Lung microvascular endothelial cell (primary cell): ENCODE measurements around the gene ZNF79. TPM values are rescaled to one million over a fixed set of nuclear protein-coding genes. Genes with fewer than 3 reads are reported as not detected.

Source experiments
- DNase-seq, 2 donors: peaks; one replicate each; pipeline versions ENCODE4 v3.0.0 to v3.0.0-alpha.2; 2010; ENCODE audit warnings: low read depth in 2 of 2
- total RNA-seq: library from RNA; depleted of rRNA; stranded (reverse); fragments of >200 nt; gene quantifications from 2 replicates; pipeline ENCODE4 v1.2.1, GENCODE V29; 2014

Gene ZNF79
- 6.3 and 11.5 TPM in 2 replicates for total RNA-seq

DNA sequence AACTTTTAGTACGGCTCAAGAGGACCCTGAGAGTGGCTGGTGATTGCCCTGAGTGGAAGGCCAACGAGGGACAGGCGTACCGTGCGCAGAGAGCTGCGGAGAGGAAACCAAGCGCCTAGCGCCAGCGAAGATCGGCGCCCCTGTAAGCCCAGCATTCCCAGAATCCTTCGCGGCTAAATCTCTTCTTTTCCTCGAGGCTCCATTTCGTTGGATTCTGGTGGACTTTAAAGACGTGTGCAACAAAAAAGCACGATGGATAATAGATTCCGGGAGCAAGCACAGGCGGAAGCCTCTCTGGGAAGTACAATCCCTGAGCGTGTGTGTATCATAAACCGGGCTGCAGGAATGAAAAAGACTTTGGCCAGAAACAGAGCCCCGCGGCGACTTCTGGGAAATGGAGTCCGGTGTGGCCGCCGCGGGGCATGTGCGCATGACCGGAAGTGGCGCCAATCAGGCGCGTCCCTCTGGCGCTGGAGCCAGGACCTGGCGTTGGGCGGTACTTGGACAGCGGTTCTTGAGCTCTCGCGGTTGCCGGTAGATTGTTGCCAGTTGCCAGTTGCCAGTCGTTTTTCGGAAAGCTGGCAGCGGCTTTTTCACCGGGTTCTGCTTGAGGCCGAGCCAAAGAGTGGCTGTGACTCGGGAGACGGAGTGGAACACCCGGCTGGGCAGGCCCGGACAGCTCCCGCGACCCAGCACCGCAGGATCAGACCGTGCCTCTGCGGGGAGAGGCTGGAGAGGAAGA, at the start of gene ZNF79:
Gene ZNF79, plus strand, starts transcription at position 449 of the 742 bp plus-strand sequence. CDS start 406 bp downstream, outside the sequence.
- peak; percentile 96 for DNase-seq

DNA sequence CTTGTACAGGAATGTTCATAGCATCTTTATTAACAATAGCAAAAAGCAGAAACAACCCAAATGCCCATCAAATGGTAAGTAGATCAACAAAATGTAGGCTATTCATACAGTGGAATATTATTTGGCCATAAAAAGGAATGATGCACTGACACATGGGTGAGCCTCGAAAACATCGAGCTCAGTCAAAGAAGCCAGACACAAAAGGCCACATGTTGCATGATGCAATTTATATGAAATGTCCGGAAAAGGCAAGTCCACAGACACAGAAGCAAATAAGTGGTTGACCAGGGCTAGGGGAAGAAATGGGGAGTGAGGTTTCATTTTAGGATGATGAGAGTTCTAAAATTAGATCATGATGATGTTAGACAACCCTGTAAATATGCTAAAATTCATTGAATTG, 43.7 kb upstream of the ZNF79 start:
- no peak for DNase-seq

DNA sequence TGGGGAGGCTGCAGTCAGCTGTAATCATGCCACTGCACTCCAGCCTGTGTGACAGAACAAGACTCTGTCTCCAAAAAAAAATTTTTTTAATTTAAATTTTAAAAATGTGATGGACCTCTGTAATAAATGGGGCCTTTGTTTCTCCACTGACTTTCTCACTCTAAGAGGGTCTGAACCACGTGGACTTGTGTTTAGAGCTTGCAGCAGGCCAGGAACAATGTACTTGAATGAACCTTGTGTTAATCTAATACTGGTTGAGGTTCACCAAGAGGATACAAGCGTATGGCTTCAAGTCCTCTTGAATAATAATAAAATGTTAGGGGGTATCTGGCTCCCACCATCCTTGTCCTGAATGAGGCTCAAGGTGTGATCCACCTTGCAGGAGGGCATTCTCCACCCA, 41.6 kb upstream of the ZNF79 start:
- no peak for DNase-seq

DNA sequence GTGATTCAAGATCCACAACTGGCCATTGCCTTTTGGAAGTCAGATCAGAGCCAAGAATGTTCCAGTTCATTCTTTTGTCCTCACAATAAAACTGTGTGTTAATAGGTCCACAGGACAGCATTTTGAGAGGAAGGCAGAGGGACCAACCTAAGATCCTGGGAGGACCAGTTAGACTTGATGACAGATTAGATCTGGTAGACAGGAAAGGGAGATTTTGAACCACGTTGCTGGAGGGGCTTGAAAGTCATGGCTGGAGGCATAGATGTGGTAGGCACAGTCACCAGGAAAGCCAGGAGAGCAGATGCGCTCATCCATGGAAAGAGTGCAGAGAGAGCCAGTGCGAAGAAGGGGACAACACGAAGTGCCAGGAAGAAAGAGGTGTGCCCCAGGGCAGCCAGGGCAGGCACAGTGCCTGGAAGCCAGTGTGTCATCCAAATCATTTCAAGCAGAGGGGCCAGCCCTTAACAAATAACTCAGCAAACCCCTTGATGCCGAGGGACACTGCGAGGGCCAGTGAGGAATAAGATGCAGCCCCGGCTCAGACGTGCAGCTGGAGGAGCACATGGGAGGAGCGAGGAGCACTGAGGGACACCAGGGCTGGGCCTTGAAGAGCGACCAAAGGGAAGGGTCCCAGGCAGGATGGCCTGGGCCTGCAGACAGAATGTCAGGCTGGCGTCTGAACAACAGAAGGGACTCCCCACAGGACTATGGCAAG, 40.0 kb upstream of the ZNF79 start:
- no peak for DNase-seq

DNA sequence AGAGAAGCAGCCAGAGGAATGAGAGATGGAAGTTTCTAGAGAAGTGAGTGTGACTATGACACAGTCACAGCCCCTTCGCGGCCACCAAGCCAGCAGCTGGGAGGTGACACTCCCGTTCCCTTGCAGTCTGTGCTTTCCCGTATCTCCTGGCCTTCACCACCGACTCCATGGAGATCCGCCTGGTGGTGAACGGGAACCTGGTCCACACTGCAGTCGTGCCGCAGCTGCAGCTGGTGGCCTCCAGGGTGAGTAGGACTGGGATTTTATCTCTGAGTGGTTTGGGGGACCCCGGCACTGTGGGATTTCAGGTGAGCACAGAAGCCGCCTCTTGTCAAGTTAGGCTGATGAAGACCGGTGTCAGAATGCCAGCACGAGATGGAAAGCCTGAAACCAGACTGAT, 39.3 kb upstream of the ZNF79 start:
- no peak for DNase-seq

DNA sequence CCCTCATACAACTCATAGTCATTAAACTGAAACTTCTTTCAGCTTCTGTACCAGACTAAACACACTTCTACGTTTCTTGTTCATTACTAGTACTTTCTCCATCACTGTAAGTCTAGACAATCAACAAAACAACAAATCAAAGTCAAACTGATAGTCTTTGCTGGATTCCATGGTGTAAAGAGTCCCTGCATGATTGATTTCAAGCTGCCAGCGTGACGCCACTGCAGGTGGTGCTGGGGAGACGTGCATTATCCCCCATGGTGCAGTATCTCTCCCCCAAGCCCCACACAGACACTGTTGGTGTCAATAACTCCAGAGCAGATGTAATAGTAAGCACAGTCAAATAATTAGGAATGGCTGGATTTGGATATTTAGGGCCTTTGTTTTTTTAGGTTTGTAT, 37.9 kb upstream of the ZNF79 start:
- DNase-seq, result no peak

DNA sequence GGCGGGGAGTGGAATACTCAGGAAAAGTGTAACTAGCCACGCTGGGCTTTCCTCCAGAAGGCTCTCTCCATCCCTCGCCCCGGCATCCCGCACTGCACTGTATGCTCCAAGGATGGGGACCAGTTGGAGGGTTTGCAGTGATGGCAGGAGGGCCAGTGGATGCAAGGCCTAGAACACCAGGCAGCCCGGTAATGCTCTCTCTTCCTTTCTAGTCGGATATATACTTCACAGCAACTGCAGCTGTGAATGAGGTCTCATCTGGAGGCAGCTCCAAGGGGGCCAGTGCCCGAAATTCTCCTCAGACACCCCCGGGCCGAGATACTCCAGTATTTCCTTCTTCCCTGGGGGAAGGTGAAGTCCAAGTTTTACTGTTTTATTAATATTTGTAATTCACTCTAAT, 37.2 kb upstream of the ZNF79 start:
- no peak for DNase-seq

DNA sequence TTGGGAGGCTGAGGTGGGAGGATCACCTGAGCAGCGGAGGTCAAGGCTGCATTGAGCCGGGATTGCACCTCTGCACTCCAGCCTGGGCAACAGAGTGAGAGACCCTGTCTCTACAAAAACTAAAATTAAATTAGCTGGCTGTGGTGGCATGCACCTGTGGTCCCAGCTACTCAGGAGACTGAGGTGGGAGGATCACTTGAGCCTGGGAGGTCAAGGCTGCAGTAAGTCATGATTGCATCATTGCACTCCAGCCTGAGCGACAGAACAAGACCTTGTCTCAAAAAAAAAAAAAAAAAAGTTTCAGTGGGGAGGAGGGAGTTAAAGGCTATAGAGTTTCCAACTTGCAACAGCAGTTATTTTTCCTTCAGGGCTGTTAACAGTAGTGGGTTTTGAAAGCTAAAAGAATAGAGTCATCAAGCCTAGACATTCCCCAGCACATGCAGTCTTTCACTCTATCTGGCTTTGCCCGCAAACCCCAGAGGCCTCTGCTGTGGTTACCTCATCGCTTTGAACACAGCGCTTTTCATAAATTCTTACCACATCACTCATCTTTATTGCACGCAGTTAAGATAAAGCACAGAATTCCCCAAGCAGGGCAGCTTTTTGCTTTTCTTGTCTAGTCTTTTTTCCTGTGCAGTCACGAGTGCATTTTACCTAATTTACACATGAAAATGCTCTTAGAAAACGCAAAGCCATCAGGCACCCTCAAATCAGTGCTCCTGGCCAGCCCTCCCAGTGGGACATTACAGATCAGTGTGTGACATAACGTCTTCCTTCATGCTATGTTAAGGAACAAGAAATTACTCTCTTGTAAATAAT, 35.9 kb upstream of the ZNF79 start:
- peak in 1 of 2 donors; percentile 20 for DNase-seq

DNA sequence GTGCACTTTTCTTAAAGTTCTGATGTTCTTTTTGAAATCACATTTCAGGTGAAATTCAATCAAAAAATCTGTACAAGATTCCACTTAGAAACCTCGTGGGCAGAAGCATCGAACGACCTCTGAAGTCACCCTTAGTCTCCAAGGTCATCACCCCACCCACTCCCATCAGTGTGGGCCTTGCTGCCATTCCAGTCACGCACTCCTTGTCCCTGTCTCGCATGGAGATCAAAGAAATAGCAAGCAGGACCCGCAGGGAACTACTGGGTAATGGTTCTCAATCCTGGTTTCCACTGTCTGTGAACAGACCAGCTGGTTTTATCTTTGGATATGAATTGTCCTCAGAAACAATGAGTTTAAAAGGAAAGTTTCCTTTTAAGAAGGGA, 35.3 kb upstream of the ZNF79 start:
- DNase-seq, result no peak

DNA sequence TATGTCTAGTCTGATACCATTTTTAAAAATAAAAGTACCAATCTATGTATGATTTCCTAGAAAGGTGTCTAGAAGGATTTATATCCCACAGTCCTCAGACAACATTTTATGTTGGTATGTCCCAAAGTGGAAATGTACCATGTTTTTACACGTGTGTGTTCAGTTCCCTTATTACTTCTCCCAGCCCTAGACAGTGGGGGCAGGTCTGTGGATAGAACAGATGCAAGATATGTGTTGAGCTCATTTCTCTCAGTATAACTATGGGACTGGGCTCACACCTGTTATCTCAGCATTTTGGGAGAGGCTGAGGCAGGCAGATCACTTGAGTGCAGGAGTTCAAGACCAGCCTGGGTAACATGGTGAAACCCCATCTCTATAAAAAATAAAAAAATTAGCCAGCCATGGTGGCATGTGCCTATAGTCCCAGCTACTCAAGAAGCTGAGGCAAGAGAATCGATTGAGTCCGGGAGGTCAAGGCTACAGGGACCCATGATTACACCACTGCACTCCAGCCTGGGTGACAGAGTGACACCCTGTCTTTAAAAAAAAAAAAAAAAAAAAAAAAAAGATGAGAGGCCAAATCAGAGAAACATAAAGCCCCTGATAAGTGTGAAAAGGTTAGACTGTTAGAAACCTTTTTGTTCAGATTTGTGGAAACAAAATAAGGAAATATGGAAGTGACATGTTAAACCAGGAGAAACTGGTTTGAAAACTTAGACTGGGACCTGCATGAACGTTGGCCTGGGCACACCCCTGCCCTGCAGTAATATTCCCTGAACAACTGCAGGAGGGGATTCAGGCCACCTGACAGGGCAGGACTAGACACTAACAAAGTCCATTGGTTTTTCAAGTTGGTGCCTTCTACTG, 34.6 kb upstream of the ZNF79 start:
- DNase-seq, result no peak

DNA sequence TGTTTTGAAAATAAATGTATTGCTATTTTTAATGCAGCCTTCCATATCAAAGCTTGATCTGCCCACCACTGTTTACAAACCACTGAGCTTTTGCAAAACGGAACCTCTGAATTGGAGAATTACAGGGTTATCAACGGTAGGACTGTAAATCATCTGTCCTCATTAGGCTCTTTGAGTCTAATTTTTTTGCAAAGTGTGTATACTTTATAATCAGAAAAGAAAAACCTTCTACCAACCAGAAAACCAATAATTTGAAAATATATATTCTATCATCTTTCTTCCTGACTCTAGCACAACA, 34.0 kb upstream of the ZNF79 start:
- DNase-seq, result no peak

DNA sequence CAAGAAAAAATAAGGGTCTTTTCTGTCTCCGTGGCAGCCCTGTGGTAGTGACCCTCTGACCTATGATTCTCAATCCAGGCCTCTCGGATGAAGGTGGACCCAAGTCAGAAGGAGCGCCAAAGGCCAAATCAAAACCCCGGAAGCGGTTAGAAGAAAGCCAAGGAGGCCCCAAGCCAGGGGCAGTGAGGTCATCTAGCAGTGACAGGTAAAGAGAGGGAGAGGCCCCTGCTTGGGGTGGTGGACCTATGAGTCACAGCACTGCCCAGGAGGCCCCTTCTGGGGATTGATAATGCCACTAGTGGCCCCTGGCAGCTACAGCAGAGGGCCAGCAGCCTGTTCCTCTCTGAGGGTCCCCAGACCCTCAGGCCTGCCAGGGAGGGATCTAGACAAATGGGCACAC, 33.6 kb upstream of the ZNF79 start:
- no peak for DNase-seq

DNA sequence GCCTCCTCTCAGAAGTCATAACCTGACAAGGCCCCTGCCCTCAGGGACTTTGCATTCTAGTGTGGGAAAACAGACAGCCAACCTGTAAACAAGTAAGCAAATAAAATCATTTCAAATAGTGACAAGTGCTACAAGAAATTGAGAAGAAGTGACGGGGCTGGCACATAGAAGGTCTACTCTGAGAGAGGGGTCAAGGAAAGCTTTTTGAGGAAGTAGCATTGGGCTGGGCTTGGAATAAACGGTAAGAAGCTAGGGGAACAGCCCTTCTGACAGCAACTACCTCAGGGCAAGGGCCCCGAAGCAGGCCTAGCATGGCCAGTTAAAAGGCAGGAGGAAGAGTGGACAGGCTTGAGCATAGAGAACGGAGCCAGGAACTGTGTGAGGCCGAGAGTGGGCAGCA, 32.0 kb upstream of the ZNF79 start:
- no peak for DNase-seq

DNA sequence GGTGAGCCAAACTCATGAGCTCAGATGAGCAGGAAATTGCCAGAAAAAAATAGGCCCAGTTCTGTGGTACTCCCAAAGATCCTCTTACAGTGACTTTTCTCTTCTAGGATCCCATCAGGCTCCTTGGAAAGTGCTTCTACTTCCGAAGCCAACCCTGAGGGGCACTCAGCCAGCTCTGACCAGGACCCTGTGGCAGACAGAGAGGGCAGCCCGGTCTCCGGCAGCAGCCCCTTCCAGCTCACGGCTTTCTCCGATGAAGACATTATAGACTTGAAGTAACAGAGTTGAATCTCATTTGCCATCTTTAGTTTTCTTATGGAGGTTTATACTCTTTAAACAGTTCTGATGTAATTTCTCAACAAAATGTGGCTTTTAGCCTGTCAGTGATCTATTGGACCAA, 31.2 kb upstream of the ZNF79 start:
- DNase-seq, result no peak

DNA sequence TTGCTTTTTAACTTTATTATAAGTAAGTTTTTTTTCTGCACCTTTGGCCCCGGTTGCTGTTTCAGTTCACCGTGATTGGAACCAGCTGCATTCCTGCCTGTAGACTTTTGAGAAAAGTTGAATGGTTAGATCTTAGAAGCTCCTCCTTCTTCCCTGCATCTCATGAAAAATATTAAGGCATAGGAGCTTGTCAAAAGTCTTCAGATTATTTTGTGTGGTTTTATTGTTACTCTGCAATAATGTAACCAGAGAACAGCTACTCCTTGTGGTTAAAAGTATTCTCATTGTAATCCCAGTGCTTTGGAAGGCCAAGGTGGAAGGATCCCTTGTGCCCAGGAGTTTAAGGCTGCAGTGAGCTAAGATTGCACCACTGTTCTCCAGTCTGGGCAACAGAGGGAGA, 30.5 kb upstream of the ZNF79 start:
- DNase-seq, result no peak

DNA sequence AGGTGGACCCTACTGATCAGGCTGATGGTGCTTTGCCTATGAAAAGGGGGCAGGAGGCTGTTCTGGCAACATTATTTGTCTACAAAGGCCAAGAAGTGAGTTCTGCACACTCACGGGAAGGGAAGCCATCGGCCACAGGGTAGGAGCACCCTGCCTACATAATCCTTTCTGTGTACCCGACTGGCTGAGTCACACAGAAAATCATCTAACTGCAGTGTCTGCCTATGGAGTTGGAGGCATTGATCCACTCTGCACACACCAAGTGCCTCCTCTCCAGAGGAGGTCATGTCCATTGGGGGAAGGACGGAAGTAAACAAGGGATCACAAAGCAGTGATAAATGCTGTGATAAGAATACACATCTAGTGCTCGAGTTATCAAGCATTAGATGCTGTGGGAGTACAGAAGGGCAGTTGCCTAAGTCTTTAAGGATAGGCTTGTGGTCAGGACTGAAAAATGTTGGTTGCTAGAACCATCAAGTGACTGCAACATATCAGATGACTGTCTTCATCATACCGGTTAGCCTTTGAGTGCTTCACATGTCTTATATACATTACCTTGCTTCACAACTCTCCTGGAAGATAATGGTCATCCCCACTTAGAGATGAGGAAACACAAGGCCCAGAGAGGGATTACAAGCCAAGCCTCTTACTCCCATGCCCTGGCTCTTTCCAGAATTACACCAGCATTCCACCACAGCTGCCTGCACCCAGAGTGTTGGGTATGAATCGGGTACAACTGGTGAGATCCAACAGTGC, 28.5 kb upstream of the ZNF79 start:
- no peak for DNase-seq

DNA sequence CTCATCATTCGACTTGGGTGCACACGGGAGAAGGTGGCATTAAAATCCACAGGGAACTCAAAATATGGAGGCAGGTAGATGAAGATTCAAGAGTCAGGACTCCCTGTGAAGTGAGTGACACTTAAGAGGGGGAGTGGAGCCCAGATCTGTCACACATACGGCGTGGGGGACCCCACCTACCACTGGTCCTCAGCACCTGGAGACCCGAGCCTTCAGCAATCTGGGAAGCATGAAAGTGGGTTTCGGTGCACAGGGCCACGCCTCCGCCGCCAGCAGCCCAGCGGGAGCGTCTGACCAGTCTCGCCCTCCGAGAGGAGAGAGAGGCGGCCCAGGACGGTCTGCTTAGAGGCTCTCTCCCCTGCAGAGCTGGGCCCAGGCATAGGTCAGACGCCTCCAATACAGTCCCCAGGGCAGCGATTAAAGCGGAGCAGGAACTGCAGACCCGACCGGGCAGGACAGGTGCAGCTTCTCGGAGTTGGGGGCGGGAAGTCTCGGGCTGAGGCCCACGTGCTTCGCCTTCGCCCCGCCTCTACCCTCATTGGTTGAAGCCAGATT, 27.9 kb upstream of the ZNF79 start:
- DNase-seq, result no peak

DNA sequence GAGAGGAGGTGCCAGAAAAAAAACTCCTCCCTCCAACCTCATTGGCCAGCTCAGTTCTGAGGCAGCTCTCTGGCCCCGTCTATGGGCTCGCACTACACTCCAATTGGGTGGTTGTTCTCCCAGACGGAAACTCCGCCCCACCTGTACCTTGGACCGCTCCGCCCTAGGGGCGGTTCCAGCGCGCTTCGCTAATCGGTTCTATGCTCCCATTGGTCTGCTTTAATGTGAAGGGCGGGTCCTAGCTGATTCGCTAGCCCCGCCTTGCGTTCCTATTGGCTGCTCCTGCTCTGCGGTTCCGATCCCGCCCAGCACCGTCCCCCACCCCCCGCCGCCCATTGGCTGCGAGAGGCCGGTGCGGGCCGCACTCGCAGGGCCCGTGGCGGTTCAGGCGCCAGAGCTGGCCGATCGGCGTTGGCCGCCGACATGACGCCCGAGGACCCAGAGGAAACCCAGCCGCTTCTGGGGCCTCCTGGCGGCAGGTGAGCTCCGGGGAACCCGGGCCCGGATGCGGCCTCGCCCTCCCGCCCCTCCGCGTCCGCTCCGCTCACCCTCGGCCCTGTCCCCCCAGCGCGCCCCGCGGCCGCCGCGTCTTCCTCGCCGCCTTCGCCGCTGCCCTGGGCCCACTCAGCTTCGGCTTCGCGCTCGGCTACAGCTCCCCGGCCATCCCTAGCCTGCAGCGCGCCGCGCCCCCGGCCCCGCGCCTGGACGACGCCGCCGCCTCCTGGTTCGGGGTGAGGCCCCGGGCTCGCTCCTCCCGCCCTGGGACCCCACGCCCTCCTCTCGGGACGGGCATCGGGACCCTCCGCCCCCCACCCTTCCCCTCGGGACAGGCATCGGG, 27.2 kb upstream of the ZNF79 start, which contains the start of gene SLC2A8:
Gene SLC2A8, plus strand, starts transcription at position 362 of the 838 bp plus-strand sequence. Its CDS starts 62 bp downstream, at position 424.
- DNase-seq, result peak; percentile 100

DNA sequence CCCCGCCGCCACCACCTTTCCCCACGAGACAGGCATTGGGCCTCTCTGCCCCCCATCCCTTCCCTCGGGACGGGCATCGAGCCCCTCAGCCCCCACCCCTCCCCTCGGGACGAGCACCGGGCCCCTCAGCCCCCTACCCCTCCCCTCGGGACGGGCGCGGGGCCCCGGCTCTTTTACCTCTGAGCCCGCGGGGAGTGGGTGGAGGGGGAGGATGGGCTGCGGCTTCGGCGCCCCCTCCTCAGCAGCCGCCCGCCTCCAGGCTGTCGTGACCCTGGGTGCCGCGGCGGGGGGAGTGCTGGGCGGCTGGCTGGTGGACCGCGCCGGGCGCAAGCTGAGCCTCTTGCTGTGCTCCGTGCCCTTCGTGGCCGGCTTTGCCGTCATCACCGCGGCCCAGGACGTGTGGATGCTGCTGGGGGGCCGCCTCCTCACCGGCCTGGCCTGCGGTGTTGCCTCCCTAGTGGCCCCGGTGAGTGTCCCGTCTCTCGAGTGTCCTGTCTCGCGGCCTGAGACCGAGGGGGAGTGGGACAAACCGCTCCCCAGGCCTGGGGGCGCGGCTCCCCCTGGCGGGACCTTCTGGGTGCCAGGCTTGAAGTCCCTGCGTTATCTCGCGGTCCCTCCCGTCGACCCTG, 26.4 kb upstream of the ZNF79 start:
- peak; percentile 45 to 62 for DNase-seq
